ENCODE results near the gene ARNT2. TPM values are rescaled to one million over a fixed set of nuclear protein-coding genes. Genes with fewer than 3 reads are reported as not detected.

ARNT2 gene
- total RNA-seq, 1 experiment from 2014 or later = 16.8 TPM

DNA sequence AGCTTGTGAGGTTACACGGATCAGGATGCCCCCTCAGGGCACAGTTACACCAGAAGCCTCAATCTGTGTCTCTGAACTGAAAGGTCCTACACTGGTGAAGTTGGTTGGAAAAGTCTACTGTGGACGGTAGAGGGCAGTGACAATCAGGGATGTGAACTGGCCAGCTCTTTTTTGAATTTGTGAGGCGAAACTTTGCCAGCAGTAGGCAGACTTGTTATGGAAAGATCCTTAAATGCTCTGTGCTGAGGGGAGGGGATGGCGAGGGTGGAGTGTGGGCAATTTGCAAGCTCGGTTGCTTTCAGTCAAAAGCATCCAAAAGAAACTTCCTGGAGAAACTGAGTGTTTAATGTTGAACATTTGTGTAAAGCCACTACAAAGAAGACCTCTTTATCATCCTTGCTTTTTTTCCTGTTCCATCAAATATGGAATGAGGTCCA lies 163.6 kb downstream of the ARNT2 start:
- no peak for TF ChIP-seq POLR2AphosphoS5 (IDR thresholded peaks at IDR 0.05; ENCODE audit: low read depth, low read length)
- TF ChIP-seq, protein P1, sequence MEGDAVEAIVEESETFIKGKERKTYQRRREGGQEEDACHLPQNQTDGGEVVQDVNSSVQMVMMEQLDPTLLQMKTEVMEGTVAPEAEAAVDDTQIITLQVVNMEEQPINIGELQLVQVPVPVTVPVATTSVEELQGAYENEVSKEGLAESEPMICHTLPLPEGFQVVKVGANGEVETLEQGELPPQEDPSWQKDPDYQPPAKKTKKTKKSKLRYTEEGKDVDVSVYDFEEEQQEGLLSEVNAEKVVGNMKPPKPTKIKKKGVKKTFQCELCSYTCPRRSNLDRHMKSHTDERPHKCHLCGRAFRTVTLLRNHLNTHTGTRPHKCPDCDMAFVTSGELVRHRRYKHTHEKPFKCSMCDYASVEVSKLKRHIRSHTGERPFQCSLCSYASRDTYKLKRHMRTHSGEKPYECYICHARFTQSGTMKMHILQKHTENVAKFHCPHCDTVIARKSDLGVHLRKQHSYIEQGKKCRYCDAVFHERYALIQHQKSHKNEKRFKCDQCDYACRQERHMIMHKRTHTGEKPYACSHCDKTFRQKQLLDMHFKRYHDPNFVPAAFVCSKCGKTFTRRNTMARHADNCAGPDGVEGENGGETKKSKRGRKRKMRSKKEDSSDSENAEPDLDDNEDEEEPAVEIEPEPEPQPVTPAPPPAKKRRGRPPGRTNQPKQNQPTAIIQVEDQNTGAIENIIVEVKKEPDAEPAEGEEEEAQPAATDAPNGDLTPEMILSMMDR (IDR thresholded peaks at IDR 0.05) = peak; percentile 89
- DNase-seq (ENCODE audit: low read depth, low spot score) (peak; percentile 47), ATAC-seq (peak; percentile 94)
- ChIA-PET POLR2A (no interaction called here), CTCF (interaction anchor here (0.6 to 3.9 kb wide), 11 partner anchors 17 to 663 kb away, joined by 3 to 65 read pairs (median 6); partner anchors contain the start of genes ABHD17C and CEMIP)
- no TSS peak for BruUV-seq (replicated peaks)
- in situ Hi-C loops (cut with HindIII; ENCODE audit: low pct_unique_long_range_greater_than_20kb, low sequenced_read_pairs) (no loop called here), intact Hi-C loops (cut with micrococcal nuclease; ENCODE audit: unreplicated experiment) (loop anchor here (1.0 to 10.0 kb wide), 3 partner anchors 113 to 405 kb away; no protein-coding TSS in a partner anchor)
- Histone ChIP-seq H3K4me3 (ENCODE audit: low read depth in 2 of 2, low read length in 2 of 2) (no peak overlapping the region), H3K27me3 (ENCODE audit: control insufficient read depth, insufficient read depth, low read length) (no peaks in the 10 kb centered on the region), H3K4me1 (ENCODE audit: control insufficient read depth, insufficient read depth, low read length) (no peaks in the 10 kb centered on the region), H3K36me3 (ENCODE audit: control insufficient read depth, insufficient read depth, low read length) (no peaks in the 10 kb centered on the region), H3K27ac (ENCODE audit: low read length) (no peak overlapping the region), H3K9me3 (ENCODE audit: control insufficient read depth, insufficient read depth, low read depth, low read length) (no peaks in the 10 kb centered on the region)

DNA sequence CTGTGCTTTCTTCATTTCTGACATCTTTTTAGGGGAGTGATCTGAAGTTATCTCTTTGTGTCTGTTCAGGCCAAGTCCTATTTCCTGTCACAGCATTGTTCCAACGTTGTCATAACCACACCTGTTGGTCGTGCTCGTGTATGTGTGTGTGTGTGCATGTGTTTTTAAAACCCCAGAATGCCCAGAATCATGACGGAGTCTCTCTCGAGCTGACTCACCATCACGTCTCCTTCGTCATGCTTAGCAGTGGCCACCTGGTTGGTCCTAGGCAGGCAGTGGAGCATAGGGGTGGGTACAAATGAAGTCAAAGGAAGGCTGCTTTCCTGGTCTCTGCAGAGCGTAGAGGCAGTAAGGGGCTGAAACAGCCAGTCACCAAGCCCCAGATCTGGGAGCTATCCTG lies 164.1 kb downstream of the ARNT2 start:
- H3K27ac ChIP-seq (ENCODE audit: low read length) = no peak overlapping the region
- POLR2A ChIA-PET = no interaction called here
- H3K4me3 ChIP-seq (ENCODE audit: low read depth in 2 of 2, low read length in 2 of 2) = no peak overlapping the region
- intact Hi-C loops (cut with micrococcal nuclease; ENCODE audit: unreplicated experiment) (loop anchor here (5.0 to 10.0 kb wide), 2 partner anchors 113 to 404 kb away; no protein-coding TSS in a partner anchor), in situ Hi-C loops (cut with HindIII; ENCODE audit: low pct_unique_long_range_greater_than_20kb, low sequenced_read_pairs) (no loop called here)
- DNase-seq (ENCODE audit: low read depth, low spot score) = no peak
- no TSS peak for BruUV-seq (replicated peaks)
- H3K9me3 ChIP-seq (ENCODE audit: control insufficient read depth, insufficient read depth, low read depth, low read length) = no peaks in the 10 kb centered on the region
- H3K36me3 ChIP-seq (ENCODE audit: control insufficient read depth, insufficient read depth, low read length) = no peaks in the 10 kb centered on the region
- TF ChIP-seq POLR2AphosphoS5 (IDR thresholded peaks at IDR 0.05; ENCODE audit: low read depth, low read length) = no peak
- TF ChIP-seq, protein P1 (IDR thresholded peaks at IDR 0.05) = no peak
- TF ChIP-seq, protein P2, sequence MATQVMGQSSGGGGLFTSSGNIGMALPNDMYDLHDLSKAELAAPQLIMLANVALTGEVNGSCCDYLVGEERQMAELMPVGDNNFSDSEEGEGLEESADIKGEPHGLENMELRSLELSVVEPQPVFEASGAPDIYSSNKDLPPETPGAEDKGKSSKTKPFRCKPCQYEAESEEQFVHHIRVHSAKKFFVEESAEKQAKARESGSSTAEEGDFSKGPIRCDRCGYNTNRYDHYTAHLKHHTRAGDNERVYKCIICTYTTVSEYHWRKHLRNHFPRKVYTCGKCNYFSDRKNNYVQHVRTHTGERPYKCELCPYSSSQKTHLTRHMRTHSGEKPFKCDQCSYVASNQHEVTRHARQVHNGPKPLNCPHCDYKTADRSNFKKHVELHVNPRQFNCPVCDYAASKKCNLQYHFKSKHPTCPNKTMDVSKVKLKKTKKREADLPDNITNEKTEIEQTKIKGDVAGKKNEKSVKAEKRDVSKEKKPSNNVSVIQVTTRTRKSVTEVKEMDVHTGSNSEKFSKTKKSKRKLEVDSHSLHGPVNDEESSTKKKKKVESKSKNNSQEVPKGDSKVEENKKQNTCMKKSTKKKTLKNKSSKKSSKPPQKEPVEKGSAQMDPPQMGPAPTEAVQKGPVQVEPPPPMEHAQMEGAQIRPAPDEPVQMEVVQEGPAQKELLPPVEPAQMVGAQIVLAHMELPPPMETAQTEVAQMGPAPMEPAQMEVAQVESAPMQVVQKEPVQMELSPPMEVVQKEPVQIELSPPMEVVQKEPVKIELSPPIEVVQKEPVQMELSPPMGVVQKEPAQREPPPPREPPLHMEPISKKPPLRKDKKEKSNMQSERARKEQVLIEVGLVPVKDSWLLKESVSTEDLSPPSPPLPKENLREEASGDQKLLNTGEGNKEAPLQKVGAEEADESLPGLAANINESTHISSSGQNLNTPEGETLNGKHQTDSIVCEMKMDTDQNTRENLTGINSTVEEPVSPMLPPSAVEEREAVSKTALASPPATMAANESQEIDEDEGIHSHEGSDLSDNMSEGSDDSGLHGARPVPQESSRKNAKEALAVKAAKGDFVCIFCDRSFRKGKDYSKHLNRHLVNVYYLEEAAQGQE (IDR thresholded peaks at IDR 0.05; ENCODE audit: insufficient read depth in 1 of 2, low read depth in 2 of 2, low read length in 1 of 2) = no peak
- TF ChIP-seq TCF7L2 (IDR thresholded peaks at IDR 0.05; ENCODE audit: low read depth, low read length) = no peak
- no peak for TF ChIP-seq SIN3A (IDR thresholded peaks at IDR 0.05; ENCODE audit: borderline replicate concordance, insufficient read depth, low read depth, low read length)
- ATAC-seq = no peak
- H3K27me3 ChIP-seq (ENCODE audit: control insufficient read depth, insufficient read depth, low read length) = no peaks in the 10 kb centered on the region
- H3K4me1 ChIP-seq (ENCODE audit: control insufficient read depth, insufficient read depth, low read length) = no peaks in the 10 kb centered on the region
- CTCF ChIA-PET = interaction anchor here (0.5 to 3.9 kb wide), 7 partner anchors 17 to 217 kb away, joined by 3 to 65 read pairs (median 3); partner anchors contain the start of genes ABHD17C and CEMIP
